Measurements from ENCODE around the gene SGMS1.
A peak's percentile ranks its signal among the peaks of the same experiment; 100 is the strongest.
"Not testable (repeated sequence)": the region's sequence is repeated elsewhere in the genome, so short reads cannot be mapped to it uniquely, and the experiment has no call there.

SGMS1 gene

GRCh38 chr10:50552771-50553535, 70.8 kb downstream of the SGMS1 start:
- no peak overlapping the region for H3K9ac ChIP-seq (ENCODE audit: low read depth, low read length)
- H3K27me3 ChIP-seq (ENCODE audit: control insufficient read depth, insufficient read depth, low read length) = no peaks in the 10 kb centered on the region
- no peak overlapping the region for H3K4me3 ChIP-seq (ENCODE audit: low read depth, low read length)
- H3K9me3 ChIP-seq (ENCODE audit: control insufficient read depth, insufficient read depth, low read length) = no peaks in the 10 kb centered on the region
- H3K36me3 ChIP-seq (ENCODE audit: control insufficient read depth, insufficient read depth, low read length) = no peaks in the 10 kb centered on the region
- H3K4me1 ChIP-seq (ENCODE audit: control insufficient read depth, insufficient read depth, low read length) = peaks cover 36% of the 10 kb centered on the region
- no peak overlapping the region for H3K27ac ChIP-seq (ENCODE audit: low read depth, low read length)

- Histone ChIP-seq H3K36me3 (ENCODE audit: control insufficient read depth, insufficient read depth, low read length) (no peaks in the 10 kb centered on the region), H3K9ac (ENCODE audit: low read depth, low read length) (no peak overlapping the region), H3K27me3 (ENCODE audit: control insufficient read depth, insufficient read depth, low read length) (no peaks in the 10 kb centered on the region), H3K27ac (ENCODE audit: low read depth, low read length) (no peak overlapping the region), H3K4me3 (ENCODE audit: low read depth, low read length) (no peak overlapping the region), H3K9me3 (ENCODE audit: control insufficient read depth, insufficient read depth, low read length) (no peaks in the 10 kb centered on the region), H3K4me1 (ENCODE audit: control insufficient read depth, insufficient read depth, low read length) (peaks cover 36% of the 10 kb centered on the region)
Measured at GRCh38 chr10:50552308-50552707, 71.4 kb downstream of the SGMS1 start.

- no peak overlapping the region for H3K4me3 ChIP-seq (ENCODE audit: low read depth, low read length)
- H3K4me1 ChIP-seq (ENCODE audit: control insufficient read depth, insufficient read depth, low read length) = peaks cover 36% of the 10 kb centered on the region
- H3K27me3 ChIP-seq (ENCODE audit: control insufficient read depth, insufficient read depth, low read length) = no peaks in the 10 kb centered on the region
- H3K36me3 ChIP-seq (ENCODE audit: control insufficient read depth, insufficient read depth, low read length) = no peaks in the 10 kb centered on the region
- H3K9me3 ChIP-seq (ENCODE audit: control insufficient read depth, insufficient read depth, low read length) = no peaks in the 10 kb centered on the region
- H3K27ac ChIP-seq (ENCODE audit: low read depth, low read length) = no peak overlapping the region
- no peak overlapping the region for H3K9ac ChIP-seq (ENCODE audit: low read depth, low read length)
Measured at GRCh38 chr10:50551894-50552293, 71.9 kb downstream of the SGMS1 start.

- H3K4me3 ChIP-seq (ENCODE audit: low read depth, low read length) = no peak overlapping the region
- peak overlapping the region; percentile 59 for H3K27ac ChIP-seq (ENCODE audit: low read depth, low read length)
- peaks cover 33% of the 10 kb centered on the region for H3K4me1 ChIP-seq (ENCODE audit: control insufficient read depth, insufficient read depth, low read length)
- H3K27me3 ChIP-seq (ENCODE audit: control insufficient read depth, insufficient read depth, low read length) = no peaks in the 10 kb centered on the region
- no peaks in the 10 kb centered on the region for H3K36me3 ChIP-seq (ENCODE audit: control insufficient read depth, insufficient read depth, low read length)
- H3K9me3 ChIP-seq (ENCODE audit: control insufficient read depth, insufficient read depth, low read length) = no peaks in the 10 kb centered on the region
- H3K9ac ChIP-seq (ENCODE audit: low read depth, low read length) = no peak overlapping the region
Measured at GRCh38 chr10:50550291-50550839, 73.4 kb downstream of the SGMS1 start.

- not testable (repeated sequence) for H3K27ac ChIP-seq (ENCODE audit: low read depth, low read length); H3K9ac ChIP-seq (ENCODE audit: low read depth, low read length); H3K4me3 ChIP-seq (ENCODE audit: low read depth, low read length); H3K36me3 ChIP-seq (ENCODE audit: control insufficient read depth, insufficient read depth, low read length); H3K9me3 ChIP-seq (ENCODE audit: control insufficient read depth, insufficient read depth, low read length); H3K27me3 ChIP-seq (ENCODE audit: control insufficient read depth, insufficient read depth, low read length)
- H3K4me1 ChIP-seq (ENCODE audit: control insufficient read depth, insufficient read depth, low read length) = peaks cover 39% of the 10 kb centered on the region
Measured at GRCh38 chr10:50549186-50549585, 74.6 kb downstream of the SGMS1 start.

GRCh38 chr10:50548481-50548880, 75.3 kb downstream of the SGMS1 start:
- H3K36me3 ChIP-seq (ENCODE audit: control insufficient read depth, insufficient read depth, low read length); H3K9ac ChIP-seq (ENCODE audit: low read depth, low read length); H3K4me3 ChIP-seq (ENCODE audit: low read depth, low read length); H3K27ac ChIP-seq (ENCODE audit: low read depth, low read length); H3K27me3 ChIP-seq (ENCODE audit: control insufficient read depth, insufficient read depth, low read length); H3K9me3 ChIP-seq (ENCODE audit: control insufficient read depth, insufficient read depth, low read length): not testable (repeated sequence)
- peaks cover 40% of the 10 kb centered on the region for H3K4me1 ChIP-seq (ENCODE audit: control insufficient read depth, insufficient read depth, low read length)

- not testable (repeated sequence) for H3K4me3 ChIP-seq (ENCODE audit: low read depth, low read length); H3K36me3 ChIP-seq (ENCODE audit: control insufficient read depth, insufficient read depth, low read length); H3K9ac ChIP-seq (ENCODE audit: low read depth, low read length); H3K9me3 ChIP-seq (ENCODE audit: control insufficient read depth, insufficient read depth, low read length); H3K27me3 ChIP-seq (ENCODE audit: control insufficient read depth, insufficient read depth, low read length); H3K27ac ChIP-seq (ENCODE audit: low read depth, low read length)
- H3K4me1 ChIP-seq (ENCODE audit: control insufficient read depth, insufficient read depth, low read length) = peaks cover 37% of the 10 kb centered on the region
Measured at GRCh38 chr10:50546287-50546686, 77.5 kb downstream of the SGMS1 start.

- H3K36me3 ChIP-seq (ENCODE audit: control insufficient read depth, insufficient read depth, low read length) = no peaks in the 10 kb centered on the region
- peaks cover 33% of the 10 kb centered on the region for H3K4me1 ChIP-seq (ENCODE audit: control insufficient read depth, insufficient read depth, low read length)
- no peak overlapping the region for H3K4me3 ChIP-seq (ENCODE audit: low read depth, low read length)
- no peaks in the 10 kb centered on the region for H3K9me3 ChIP-seq (ENCODE audit: control insufficient read depth, insufficient read depth, low read length)
- no peaks in the 10 kb centered on the region for H3K27me3 ChIP-seq (ENCODE audit: control insufficient read depth, insufficient read depth, low read length)
- H3K27ac ChIP-seq (ENCODE audit: low read depth, low read length) = peak overlapping the region; percentile 35
- no peak overlapping the region for H3K9ac ChIP-seq (ENCODE audit: low read depth, low read length)
Measured at GRCh38 chr10:50545846-50546245, 77.9 kb downstream of the SGMS1 start.

GRCh38 chr10:50544857-50545429, 78.8 kb downstream of the SGMS1 start:
- Histone ChIP-seq H3K9ac (ENCODE audit: low read depth, low read length) (no peak overlapping the region), H3K9me3 (ENCODE audit: control insufficient read depth, insufficient read depth, low read length) (no peaks in the 10 kb centered on the region), H3K4me3 (ENCODE audit: low read depth, low read length) (no peak overlapping the region), H3K27me3 (ENCODE audit: control insufficient read depth, insufficient read depth, low read length) (no peaks in the 10 kb centered on the region), H3K27ac (ENCODE audit: low read depth, low read length) (peak overlapping the region; percentile 45), H3K4me1 (ENCODE audit: control insufficient read depth, insufficient read depth, low read length) (peaks cover 24% of the 10 kb centered on the region), H3K36me3 (ENCODE audit: control insufficient read depth, insufficient read depth, low read length) (no peaks in the 10 kb centered on the region)

- H3K4me1 ChIP-seq (ENCODE audit: control insufficient read depth, insufficient read depth, low read length) = peaks cover 21% of the 10 kb centered on the region
- no peaks in the 10 kb centered on the region for H3K9me3 ChIP-seq (ENCODE audit: control insufficient read depth, insufficient read depth, low read length)
- H3K27ac ChIP-seq (ENCODE audit: low read depth, low read length) = peak overlapping the region; percentile 45
- H3K27me3 ChIP-seq (ENCODE audit: control insufficient read depth, insufficient read depth, low read length) = no peaks in the 10 kb centered on the region
- H3K9ac ChIP-seq (ENCODE audit: low read depth, low read length) = no peak overlapping the region
- H3K4me3 ChIP-seq (ENCODE audit: low read depth, low read length) = no peak overlapping the region
- no peaks in the 10 kb centered on the region for H3K36me3 ChIP-seq (ENCODE audit: control insufficient read depth, insufficient read depth, low read length)
Measured at GRCh38 chr10:50544095-50544856, 79.5 kb downstream of the SGMS1 start.

GRCh38 chr10:50542871-50543270, 80.9 kb downstream of the SGMS1 start:
- Histone ChIP-seq H3K27ac (ENCODE audit: low read depth, low read length) (no peak overlapping the region), H3K9ac (ENCODE audit: low read depth, low read length) (no peak overlapping the region), H3K27me3 (ENCODE audit: control insufficient read depth, insufficient read depth, low read length) (no peaks in the 10 kb centered on the region), H3K9me3 (ENCODE audit: control insufficient read depth, insufficient read depth, low read length) (no peaks in the 10 kb centered on the region), H3K4me1 (ENCODE audit: control insufficient read depth, insufficient read depth, low read length) (peaks cover 21% of the 10 kb centered on the region), H3K36me3 (ENCODE audit: control insufficient read depth, insufficient read depth, low read length) (no peaks in the 10 kb centered on the region), H3K4me3 (ENCODE audit: low read depth, low read length) (no peak overlapping the region)
